Astrocyte (in vitro differentiated cells and primary cell): ENCODE data around the gene ATP2A2. TPM values are rescaled to one million over a fixed set of nuclear protein-coding genes. Genes with fewer than 3 reads are reported as not detected.

Experiments
- DNase-seq: peaks from one replicate; pipeline ENCODE4 v3.0.0-alpha.2; 2010; ENCODE audit warnings: low read depth
- FAIRE-seq: peaks from 2 replicates; lab custom pipeline; 2011; peaks lifted over from hg19 to GRCh38; lab: Jason Lieb, UNC
- H2AFZ ChIP-seq: 2 replicates; pipeline ENCODE4 v1.6.0; 2012; ENCODE audit warnings: low read depth, low read length, inconsistent platforms
- H3K27ac ChIP-seq: 2 replicates; pipeline ENCODE4 v1.5.1; 2011; ENCODE audit warnings: low read depth, low read length, inconsistent platforms
- H3K27me3 ChIP-seq: 2 replicates; pipeline ENCODE4 v1.6.0; 2011; ENCODE audit warnings: low read length, inconsistent platforms; ENCODE audit not compliant: insufficient read depth
- H3K36me3 ChIP-seq: 2 replicates; pipeline ENCODE4 v1.5.1; 2011; ENCODE audit warnings: low read length, inconsistent platforms; ENCODE audit not compliant: insufficient read depth
- H3K4me1 ChIP-seq: 2 replicates; pipeline ENCODE4 v1.5.1; 2011; ENCODE audit warnings: low read length, inconsistent platforms; ENCODE audit not compliant: insufficient read depth
- H3K4me2 ChIP-seq: 2 replicates; pipeline ENCODE4 v1.6.0; 2012; ENCODE audit warnings: low read length, inconsistent platforms
- H3K4me3 ChIP-seq: 2 replicates; pipeline ENCODE4 v1.5.1; 2011; ENCODE audit warnings: low read depth, mild to moderate bottlenecking, low read length, inconsistent platforms; ENCODE audit not compliant: insufficient read depth
- H3K79me2 ChIP-seq: 2 replicates; pipeline ENCODE4 v1.6.0; 2012; ENCODE audit warnings: mild to moderate bottlenecking, low read length, inconsistent platforms; ENCODE audit not compliant: insufficient read depth
- H3K9ac ChIP-seq: 2 replicates; pipeline ENCODE4 v1.6.0; 2012; ENCODE audit warnings: mild to moderate bottlenecking, low read length, inconsistent platforms
- H3K9me3 ChIP-seq: 2 replicates; pipeline ENCODE4 v1.5.1; 2012; ENCODE audit warnings: low read depth, mild to moderate bottlenecking, low read length, inconsistent platforms; ENCODE audit not compliant: insufficient read depth
- H4K20me1 ChIP-seq: 2 replicates; pipeline ENCODE4 v1.6.0; 2012; ENCODE audit warnings: low read length, inconsistent platforms; ENCODE audit not compliant: insufficient read depth
- H3K27ac Mint-ChIP-seq: one replicate; pipeline ENCODE4 v1.8.0; 2021; ENCODE audit warnings: mild to moderate bottlenecking, mixed read lengths; ENCODE audit not compliant: unreplicated experiment
- H3K27me3 Mint-ChIP-seq: one replicate; pipeline ENCODE4 v1.8.0; 2021; ENCODE audit warnings: low read depth, mixed read lengths; ENCODE audit not compliant: unreplicated experiment
- H3K36me3 Mint-ChIP-seq: one replicate; pipeline ENCODE4 v1.8.0; 2021; ENCODE audit warnings: low read depth, mixed read lengths; ENCODE audit not compliant: unreplicated experiment
- H3K4me1 Mint-ChIP-seq: one replicate; pipeline ENCODE4 v1.8.0; 2021; ENCODE audit warnings: low read depth, mixed read lengths; ENCODE audit not compliant: unreplicated experiment
- H3K4me3 Mint-ChIP-seq: one replicate; pipeline ENCODE4 v1.8.0; 2021; ENCODE audit warnings: mild to moderate bottlenecking, moderate library complexity, mixed read lengths; ENCODE audit not compliant: unreplicated experiment
- H3K9me3 Mint-ChIP-seq: one replicate; pipeline ENCODE4 v1.8.0; 2021; ENCODE audit warnings: mild to moderate bottlenecking, mixed read lengths; ENCODE audit not compliant: unreplicated experiment
- EZH2 ChIP-seq: IDR thresholded peaks from 2 replicates; pipeline ENCODE4 v1.6.1; 2012; ENCODE audit warnings: mild to moderate bottlenecking, low read length, inconsistent platforms; ENCODE audit not compliant: insufficient read depth
- total RNA-seq: library from RNA; stranded (reverse); gene quantifications from 2 replicates; pipeline ENCODE4 v1.2.1, GENCODE V29; 2021
- TF ChIP-seq, protein P1 (sequence below): IDR thresholded peaks from 2 replicates; pipeline ENCODE4 v1.5.1; 2011; ENCODE audit warnings: low read depth, mild to moderate bottlenecking, inconsistent platforms, low read length, moderate library complexity; ENCODE audit not compliant: insufficient read depth

The ATP2A2 gene
- total RNA-seq, 1 donor from 2014 or later = 262 TPM

DNA sequence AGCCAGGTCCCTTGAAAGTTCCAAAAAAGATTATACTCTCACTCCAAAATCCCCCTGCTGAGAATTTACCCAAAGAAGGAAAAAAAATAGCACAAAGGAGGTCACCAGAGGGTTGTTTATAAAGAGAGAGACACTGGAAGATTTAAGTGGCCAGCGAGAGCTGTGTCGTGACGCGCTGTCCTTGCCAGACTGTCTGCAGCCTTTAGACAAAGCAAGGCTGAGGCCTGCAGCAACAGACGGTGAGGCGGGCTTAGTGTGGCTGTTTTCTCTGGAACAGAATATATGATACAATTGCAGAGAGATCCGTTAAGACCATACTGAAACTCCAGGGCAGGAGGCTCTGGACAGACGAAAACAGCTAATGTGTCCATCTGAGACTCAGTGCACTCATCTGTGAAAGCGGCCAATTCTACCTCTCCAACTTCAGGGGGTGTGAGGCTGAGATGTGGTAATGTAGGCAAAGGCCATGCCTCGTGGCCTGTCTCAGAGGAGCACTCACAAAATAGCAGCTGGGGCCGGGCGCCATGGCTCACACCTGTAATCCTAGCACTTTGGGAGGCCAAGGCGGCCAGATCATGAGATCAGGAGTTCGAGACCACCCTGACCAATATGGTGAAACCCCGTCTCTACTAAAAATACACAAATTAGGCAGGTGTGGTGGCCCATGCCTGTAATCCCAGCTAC is 86.3 kb downstream of the ATP2A2 start:
- H3K79me2 ChIP-seq = no peaks in the 10 kb centered on the region
- no peaks in the 10 kb centered on the region for H3K4me1 ChIP-seq
- no peaks in the 10 kb centered on the region for H4K20me1 ChIP-seq
- Mint-ChIP-seq H3K4me3 (no peak overlapping the region), H3K9me3 (no peaks in the 10 kb centered on the region), H3K27me3 (no peaks in the 10 kb centered on the region), H3K27ac (no peak overlapping the region), H3K36me3 (peaks cover 5% of the 10 kb centered on the region), H3K4me1 (peaks cover 2% of the 10 kb centered on the region)
- DNase-seq (no peak), FAIRE-seq (no peak)
- H3K27me3 ChIP-seq = no peaks in the 10 kb centered on the region
- TF ChIP-seq EZH2 = no peak
- TF ChIP-seq, protein P1, sequence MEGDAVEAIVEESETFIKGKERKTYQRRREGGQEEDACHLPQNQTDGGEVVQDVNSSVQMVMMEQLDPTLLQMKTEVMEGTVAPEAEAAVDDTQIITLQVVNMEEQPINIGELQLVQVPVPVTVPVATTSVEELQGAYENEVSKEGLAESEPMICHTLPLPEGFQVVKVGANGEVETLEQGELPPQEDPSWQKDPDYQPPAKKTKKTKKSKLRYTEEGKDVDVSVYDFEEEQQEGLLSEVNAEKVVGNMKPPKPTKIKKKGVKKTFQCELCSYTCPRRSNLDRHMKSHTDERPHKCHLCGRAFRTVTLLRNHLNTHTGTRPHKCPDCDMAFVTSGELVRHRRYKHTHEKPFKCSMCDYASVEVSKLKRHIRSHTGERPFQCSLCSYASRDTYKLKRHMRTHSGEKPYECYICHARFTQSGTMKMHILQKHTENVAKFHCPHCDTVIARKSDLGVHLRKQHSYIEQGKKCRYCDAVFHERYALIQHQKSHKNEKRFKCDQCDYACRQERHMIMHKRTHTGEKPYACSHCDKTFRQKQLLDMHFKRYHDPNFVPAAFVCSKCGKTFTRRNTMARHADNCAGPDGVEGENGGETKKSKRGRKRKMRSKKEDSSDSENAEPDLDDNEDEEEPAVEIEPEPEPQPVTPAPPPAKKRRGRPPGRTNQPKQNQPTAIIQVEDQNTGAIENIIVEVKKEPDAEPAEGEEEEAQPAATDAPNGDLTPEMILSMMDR = no peak
- H3K36me3 ChIP-seq = peaks cover 3% of the 10 kb centered on the region
- H3K4me2 ChIP-seq = no peak overlapping the region
- H3K9ac ChIP-seq = no peak overlapping the region
- H3K4me3 ChIP-seq = no peak overlapping the region
- H3K27ac ChIP-seq = no peak overlapping the region
- H3K9me3 ChIP-seq = no peaks in the 10 kb centered on the region
- no peak overlapping the region for H2AFZ ChIP-seq

DNA sequence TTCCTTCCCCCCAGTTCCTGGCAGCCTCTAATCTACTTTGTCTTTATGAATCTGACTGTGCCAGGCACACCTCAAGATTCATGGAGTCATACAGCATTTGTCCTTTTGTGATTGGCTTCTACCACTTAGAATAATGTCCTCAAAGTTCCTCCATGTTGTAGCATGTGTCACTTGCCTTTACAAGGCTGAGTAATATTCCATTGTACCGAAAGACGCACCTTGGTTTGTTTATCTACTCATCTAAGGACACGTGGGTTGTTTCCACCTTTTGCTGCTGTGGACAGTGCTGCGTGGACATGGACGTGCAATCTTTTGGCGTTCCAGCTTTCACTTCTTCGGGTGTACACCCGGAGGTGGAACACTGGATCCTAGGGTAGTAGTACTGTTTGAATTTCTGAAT is 88.9 kb downstream of the ATP2A2 start:
- Histone ChIP-seq H4K20me1 (peaks cover 10% of the 10 kb centered on the region), H2AFZ (no peak overlapping the region), H3K4me3 (no peak overlapping the region), H3K79me2 (no peaks in the 10 kb centered on the region), H3K9ac (no peak overlapping the region), H3K36me3 (peaks cover 24% of the 10 kb centered on the region), H3K4me1 (no peaks in the 10 kb centered on the region), H3K9me3 (no peaks in the 10 kb centered on the region), H3K27me3 (no peaks in the 10 kb centered on the region), H3K27ac (no peak overlapping the region), H3K4me2 (no peak overlapping the region)
- Mint-ChIP-seq H3K27me3 (no peaks in the 10 kb centered on the region), H3K4me1 (peaks cover 2% of the 10 kb centered on the region), H3K9me3 (no peaks in the 10 kb centered on the region), H3K36me3 (peaks cover 13% of the 10 kb centered on the region), H3K27ac (no peak overlapping the region), H3K4me3 (no peak overlapping the region)
- TF ChIP-seq, protein P1 = no peak
- TF ChIP-seq EZH2 = no peak
- FAIRE-seq (no peak), DNase-seq (no peak)

DNA sequence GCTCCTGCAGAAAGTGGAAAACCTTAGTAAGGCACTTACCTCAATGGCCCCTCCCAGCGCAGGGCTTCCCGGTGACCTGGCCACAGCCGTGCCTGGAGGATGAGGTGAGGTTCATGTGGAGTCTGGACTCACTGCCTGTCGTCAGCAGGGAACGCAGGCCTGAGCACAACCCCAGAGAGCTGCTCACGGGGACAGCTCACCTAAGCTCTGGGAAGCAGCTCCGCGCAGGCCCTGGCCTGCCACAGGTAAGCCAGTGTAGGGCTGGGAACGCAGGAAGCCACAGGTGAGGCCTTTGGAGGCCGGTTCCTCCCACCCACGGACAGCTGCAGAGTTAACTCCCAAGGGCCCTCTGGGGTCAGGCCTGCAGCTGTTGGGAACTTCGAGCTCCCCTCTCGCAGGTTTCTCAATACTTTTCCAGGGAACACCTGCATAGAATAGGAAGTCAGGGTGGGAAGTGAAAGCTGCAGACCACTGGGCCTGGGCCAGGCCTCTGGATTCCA is 89.7 kb downstream of the ATP2A2 start:
- H3K79me2 ChIP-seq = peaks cover 3% of the 10 kb centered on the region
- Mint-ChIP-seq H3K27ac (no peak overlapping the region), H3K4me1 (peaks cover 2% of the 10 kb centered on the region), H3K36me3 (peaks cover 15% of the 10 kb centered on the region), H3K4me3 (no peak overlapping the region), H3K9me3 (no peaks in the 10 kb centered on the region), H3K27me3 (no peaks in the 10 kb centered on the region)
- peaks cover 32% of the 10 kb centered on the region for H3K36me3 ChIP-seq
- H3K9ac ChIP-seq = no peak overlapping the region
- H3K27me3 ChIP-seq = no peaks in the 10 kb centered on the region
- no peak overlapping the region for H3K27ac ChIP-seq
- H3K4me2 ChIP-seq = no peak overlapping the region
- DNase-seq (no peak), FAIRE-seq (no peak)
- peaks cover 13% of the 10 kb centered on the region for H4K20me1 ChIP-seq
- H3K4me1 ChIP-seq = no peaks in the 10 kb centered on the region
- no peak overlapping the region for H3K4me3 ChIP-seq
- no peak overlapping the region for H2AFZ ChIP-seq
- no peak for TF ChIP-seq EZH2
- TF ChIP-seq, protein P1 = no peak
- H3K9me3 ChIP-seq = no peaks in the 10 kb centered on the region
